BLaER1 (cell line): ENCODE data around the gene WRNIP1.
A peak's percentile ranks its signal among the peaks of the same experiment; 100 is the strongest.

Experiments used
- H3K27ac ChIP-seq: shearing (Covaris generic); formaldehyde crosslinking; 2 replicates; pipeline ENCODE4 v1.8.1; 2022
- H3K27me3 ChIP-seq: shearing (Covaris generic); formaldehyde crosslinking; 2 replicates; pipeline ENCODE4 v1.8.1; 2022
- H3K36me3 ChIP-seq: shearing (Covaris generic); formaldehyde crosslinking; 2 replicates; pipeline ENCODE4 v1.8.1; 2022
- H3K4me1 ChIP-seq: shearing (Covaris generic); formaldehyde crosslinking; 2 replicates; pipeline ENCODE4 v1.8.1; 2022
- H3K4me2 ChIP-seq: shearing (Covaris generic); formaldehyde crosslinking; 2 replicates; pipeline ENCODE4 v1.8.1; 2022
- H3K4me3 ChIP-seq: shearing (Covaris generic); formaldehyde crosslinking; 2 replicates; pipeline ENCODE4 v1.8.1; 2022
- H3K9ac ChIP-seq: shearing (Covaris generic); formaldehyde crosslinking; 2 replicates; pipeline ENCODE4 v1.8.1; 2022
- H3K9me3 ChIP-seq: shearing (Covaris generic); formaldehyde crosslinking; 2 replicates; pipeline ENCODE4 v1.8.1; 2022
- H4K20me1 ChIP-seq: shearing (Covaris generic); formaldehyde crosslinking; 2 replicates; pipeline ENCODE4 v1.8.1; 2022
- Cebpa-rat ChIP-seq: shearing (Covaris generic); IDR thresholded peaks from 2 replicates; pipeline ENCODE4 v1.8.1; 2022

Gene WRNIP1

DNA sequence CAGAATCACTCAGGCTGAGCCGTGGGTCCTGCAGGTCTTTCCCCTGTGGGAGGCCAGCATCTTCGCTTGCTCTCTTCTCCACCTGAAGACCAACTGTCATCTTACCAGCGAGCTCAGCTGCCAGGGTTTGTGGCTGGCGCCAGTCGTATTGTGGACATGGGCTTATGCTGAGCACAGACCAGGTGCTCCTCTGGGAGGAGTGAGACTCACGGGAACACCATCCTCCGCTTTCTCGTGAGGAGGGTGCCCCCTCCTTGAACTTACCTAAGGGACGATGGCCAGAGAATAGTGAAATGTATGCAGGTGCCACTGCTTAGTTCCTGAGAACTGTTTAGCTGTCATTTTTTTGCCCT is 17.1 kb downstream of the WRNIP1 start:
- Histone ChIP-seq H3K27me3 (no peaks in the 10 kb centered on the region), H3K9ac (no peak overlapping the region), H3K36me3 (peaks cover 96% of the 10 kb centered on the region), H4K20me1 (peaks cover 89% of the 10 kb centered on the region), H3K9me3 (no peaks in the 10 kb centered on the region), H3K4me2 (no peak overlapping the region), H3K4me1 (no peaks in the 10 kb centered on the region), H3K4me3 (no peak overlapping the region), H3K27ac (no peak overlapping the region)
- no peak for TF ChIP-seq Cebpa-rat

GRCh38 chr6:2782825-2783187 is 17.6 kb downstream of the WRNIP1 start:
- Histone ChIP-seq H3K9me3 (no peaks in the 10 kb centered on the region), H3K36me3 (peaks cover 96% of the 10 kb centered on the region), H3K9ac (no peak overlapping the region), H3K4me1 (no peaks in the 10 kb centered on the region), H3K27ac (no peak overlapping the region), H4K20me1 (peaks cover 85% of the 10 kb centered on the region), H3K4me2 (no peak overlapping the region), H3K27me3 (no peaks in the 10 kb centered on the region), H3K4me3 (no peak overlapping the region)
- TF ChIP-seq Cebpa-rat, result no peak

GRCh38 chr6:2783188-2783963 is 18.2 kb downstream of the WRNIP1 start:
- Histone ChIP-seq H3K4me3 (no peak overlapping the region), H3K27ac (no peak overlapping the region), H4K20me1 (peaks cover 79% of the 10 kb centered on the region), H3K27me3 (no peaks in the 10 kb centered on the region), H3K9me3 (no peaks in the 10 kb centered on the region), H3K4me1 (no peaks in the 10 kb centered on the region), H3K36me3 (peaks cover 93% of the 10 kb centered on the region), H3K9ac (no peak overlapping the region), H3K4me2 (no peak overlapping the region)
- no peak for TF ChIP-seq Cebpa-rat

DNA sequence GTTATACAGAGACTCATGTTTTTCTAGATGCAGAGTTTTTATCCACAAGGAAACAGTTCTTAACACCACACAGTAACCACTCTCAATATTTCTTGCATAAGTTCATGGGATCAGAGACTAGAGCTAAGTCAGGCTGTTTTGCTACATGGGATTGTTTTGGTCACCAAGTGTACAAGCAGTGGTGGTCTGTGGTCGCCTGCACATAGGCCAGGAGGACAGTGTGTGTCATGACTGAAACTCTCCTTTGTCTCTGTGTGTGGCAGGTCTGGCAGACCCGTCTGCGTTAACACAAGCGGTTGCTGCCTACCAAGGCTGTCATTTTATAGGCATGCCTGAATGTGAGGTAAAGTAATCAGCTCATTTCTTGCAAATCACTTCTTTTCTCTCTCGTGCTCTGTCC is 18.9 kb downstream of the WRNIP1 start:
- H3K27me3 ChIP-seq, result no peaks in the 10 kb centered on the region
- H4K20me1 ChIP-seq, result peaks cover 72% of the 10 kb centered on the region
- H3K4me3 ChIP-seq, result no peak overlapping the region
- TF ChIP-seq Cebpa-rat, result no peak
- H3K36me3 ChIP-seq, result peaks cover 87% of the 10 kb centered on the region
- H3K4me2 ChIP-seq, result no peak overlapping the region
- no peaks in the 10 kb centered on the region for H3K9me3 ChIP-seq
- no peak overlapping the region for H3K27ac ChIP-seq
- H3K4me1 ChIP-seq, result no peaks in the 10 kb centered on the region
- no peak overlapping the region for H3K9ac ChIP-seq

- peaks cover 64% of the 10 kb centered on the region for H4K20me1 ChIP-seq
- peaks cover 79% of the 10 kb centered on the region for H3K36me3 ChIP-seq
- no peak overlapping the region for H3K4me2 ChIP-seq
- H3K9me3 ChIP-seq, result no peaks in the 10 kb centered on the region
- H3K4me3 ChIP-seq, result no peak overlapping the region
- H3K9ac ChIP-seq, result no peak overlapping the region
- no peaks in the 10 kb centered on the region for H3K27me3 ChIP-seq
- H3K27ac ChIP-seq, result no peak overlapping the region
- TF ChIP-seq Cebpa-rat, result no peak
- H3K4me1 ChIP-seq, result peaks cover 6% of the 10 kb centered on the region; the same call in 1 of the 2 replicates
These were observed 19.7 kb downstream of the WRNIP1 start for GRCh38 chr6:2784930-2785329.

- peaks cover 50% of the 10 kb centered on the region for H4K20me1 ChIP-seq
- peaks cover 19% of the 10 kb centered on the region for H3K4me1 ChIP-seq
- no peak overlapping the region for H3K4me3 ChIP-seq
- H3K9me3 ChIP-seq, result no peaks in the 10 kb centered on the region
- no peak overlapping the region for H3K27ac ChIP-seq
- H3K4me2 ChIP-seq, result no peak overlapping the region
- no peak overlapping the region for H3K9ac ChIP-seq
- no peaks in the 10 kb centered on the region for H3K27me3 ChIP-seq
- no peak for TF ChIP-seq Cebpa-rat
- peaks cover 65% of the 10 kb centered on the region for H3K36me3 ChIP-seq
These were observed 21.1 kb downstream of the WRNIP1 start for GRCh38 chr6:2786269-2786668.

- Histone ChIP-seq H3K9ac (peak overlapping the region; percentile 53; the same call in 1 of the 2 replicates), H3K27ac (peak overlapping the region; percentile 55), H3K27me3 (no peaks in the 10 kb centered on the region), H3K9me3 (no peaks in the 10 kb centered on the region), H3K36me3 (peaks cover 23% of the 10 kb centered on the region), H4K20me1 (peaks cover 8% of the 10 kb centered on the region; the same call in 1 of the 2 replicates), H3K4me3 (no peak overlapping the region), H3K4me2 (peak overlapping the region; percentile 85), H3K4me1 (peaks cover 60% of the 10 kb centered on the region)
- TF ChIP-seq Cebpa-rat, result no peak
These were observed 25.6 kb downstream of the WRNIP1 start for GRCh38 chr6:2790588-2791449.

DNA sequence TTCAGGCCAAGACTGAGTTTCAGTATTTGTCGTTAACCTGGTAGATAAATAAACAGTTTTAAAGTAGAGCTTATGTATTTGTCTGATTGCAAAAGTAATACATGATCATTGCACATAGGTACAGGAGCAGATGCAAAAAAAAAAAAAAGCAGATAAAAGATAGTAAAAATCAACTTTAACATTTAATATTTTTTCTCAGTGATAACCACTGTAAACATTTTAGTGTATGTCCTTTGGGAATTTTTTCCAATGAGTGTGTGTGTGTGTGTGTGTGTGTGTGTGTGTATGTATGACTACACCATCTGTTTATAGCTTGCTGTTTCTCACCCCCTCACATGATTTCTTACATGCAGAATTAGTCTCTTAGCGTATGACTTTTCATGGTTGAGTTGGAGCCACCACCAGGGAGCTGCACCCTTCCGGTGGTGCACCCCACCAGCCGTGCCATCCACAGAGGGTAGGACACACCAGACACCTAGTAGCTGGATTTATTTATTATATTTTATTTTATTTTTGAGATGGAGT is 26.3 kb downstream of the WRNIP1 start:
- H3K27me3 ChIP-seq, result no peaks in the 10 kb centered on the region
- no peak for TF ChIP-seq Cebpa-rat
- H3K9me3 ChIP-seq, result no peaks in the 10 kb centered on the region
- H3K4me3 ChIP-seq, result no peak overlapping the region
- peaks cover 16% of the 10 kb centered on the region for H3K36me3 ChIP-seq
- H4K20me1 ChIP-seq, result peaks cover 2% of the 10 kb centered on the region; the same call in 1 of the 2 replicates
- peaks cover 67% of the 10 kb centered on the region for H3K4me1 ChIP-seq
- 0 out of 2 replicates have a peak overlapping the region, but pooled peaks have one; percentile 30 for H3K27ac ChIP-seq
- peak overlapping the region; percentile 85 for H3K4me2 ChIP-seq
- no peak overlapping the region for H3K9ac ChIP-seq

GRCh38 chr6:2792330-2793110 is 27.3 kb downstream of the WRNIP1 start:
- Histone ChIP-seq H3K4me3 (no peak overlapping the region), H3K9me3 (no peaks in the 10 kb centered on the region), H3K4me2 (peak overlapping the region; percentile 85), H3K9ac (peak overlapping the region; percentile 73), H3K27ac (peak overlapping the region; percentile 84), H3K4me1 (peaks cover 77% of the 10 kb centered on the region), H3K27me3 (no peaks in the 10 kb centered on the region), H4K20me1 (no peaks in the 10 kb centered on the region; the same call in 1 of the 2 replicates), H3K36me3 (peaks cover 6% of the 10 kb centered on the region)
- TF ChIP-seq Cebpa-rat, result no peak
